HG03521 (cell line): ENCODE results near the gene ARMC2.

Experiments used
- ATAC-seq: cut with Tn5 transposase; IDR thresholded peaks from one replicate; pipeline ENCODE4 v1.9.1; 2021; ENCODE audit warnings: mild to moderate bottlenecking, moderate library complexity; ENCODE audit not compliant: unreplicated experiment

The ARMC2 gene

DNA sequence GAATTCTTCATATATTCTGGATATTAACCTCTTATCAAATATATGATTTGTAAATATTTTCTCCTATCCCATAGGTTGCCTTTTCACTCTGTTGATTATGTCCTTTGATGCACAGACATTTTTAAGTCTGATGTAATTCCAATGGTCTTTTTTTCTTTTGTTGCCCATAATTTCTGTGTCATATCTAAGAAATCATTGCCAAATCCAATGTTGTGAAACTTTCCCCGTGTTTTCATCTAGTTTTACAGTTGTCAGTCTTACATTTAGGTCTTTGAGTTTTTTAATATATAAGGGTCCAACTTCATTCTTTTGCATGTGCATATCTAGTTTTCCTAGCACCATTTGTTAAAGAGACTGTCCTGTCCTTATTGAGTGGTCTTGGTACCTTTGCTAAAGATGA is 134.9 kb downstream of the ARMC2 start:
- no peak for ATAC-seq

DNA sequence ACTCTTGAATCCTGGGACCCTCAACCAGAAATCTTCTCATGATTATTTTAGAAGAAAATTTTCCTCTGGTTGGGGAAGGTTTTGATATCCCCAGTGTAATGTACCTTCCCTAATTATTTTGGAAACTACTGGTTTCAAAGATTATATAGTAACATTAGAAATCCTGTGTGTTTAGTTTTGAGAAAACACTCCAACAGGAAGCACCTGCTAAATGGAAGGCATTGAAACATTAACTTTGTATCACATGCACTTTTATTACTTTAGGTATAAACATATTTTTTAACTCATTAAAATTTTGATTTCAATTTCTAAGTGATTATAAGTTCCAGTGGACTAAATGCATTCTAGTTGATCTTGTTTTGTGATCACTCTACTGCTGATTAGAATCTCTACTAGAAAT is 137.1 kb downstream of the ARMC2 start:
- ATAC-seq, result no peak

DNA sequence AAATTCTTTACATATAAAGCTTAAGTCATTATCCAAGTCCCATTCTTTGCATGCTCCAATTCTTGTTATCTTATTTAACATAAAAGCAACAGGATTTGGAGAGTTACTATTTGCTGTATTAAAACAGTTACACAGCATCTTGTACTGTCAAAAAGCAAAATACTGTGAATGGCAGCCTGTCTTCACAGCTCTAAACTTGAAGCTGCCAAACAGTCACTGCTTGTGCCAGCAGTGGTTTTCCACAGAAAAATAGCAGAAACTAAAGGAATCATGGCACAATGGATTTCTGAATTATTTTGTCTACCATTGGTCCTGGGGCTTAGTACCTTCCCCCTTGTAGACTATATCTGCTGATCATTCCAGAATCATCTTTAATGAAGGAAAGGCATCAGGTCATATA is 138.9 kb downstream of the ARMC2 start:
- no peak for ATAC-seq

DNA sequence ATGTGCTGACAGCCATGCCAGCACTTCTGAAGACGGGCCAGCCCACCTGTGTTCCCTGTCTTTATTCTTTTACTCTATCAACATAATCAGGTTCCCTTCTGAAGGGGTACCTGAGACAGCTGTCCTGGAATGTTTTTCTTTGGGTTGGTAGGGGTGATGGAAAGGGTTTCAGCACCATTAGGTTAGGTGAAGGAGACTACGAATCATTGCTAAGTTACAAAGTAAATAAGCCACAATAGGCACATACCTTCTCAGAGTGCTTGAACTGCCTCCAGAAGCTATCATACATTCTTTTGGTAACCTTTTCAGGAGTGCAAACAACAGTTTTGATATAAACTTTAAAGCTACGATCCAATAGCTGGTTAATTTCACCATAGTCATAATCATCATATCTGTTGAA is 140.1 kb downstream of the ARMC2 start:
- no peak for ATAC-seq

DNA sequence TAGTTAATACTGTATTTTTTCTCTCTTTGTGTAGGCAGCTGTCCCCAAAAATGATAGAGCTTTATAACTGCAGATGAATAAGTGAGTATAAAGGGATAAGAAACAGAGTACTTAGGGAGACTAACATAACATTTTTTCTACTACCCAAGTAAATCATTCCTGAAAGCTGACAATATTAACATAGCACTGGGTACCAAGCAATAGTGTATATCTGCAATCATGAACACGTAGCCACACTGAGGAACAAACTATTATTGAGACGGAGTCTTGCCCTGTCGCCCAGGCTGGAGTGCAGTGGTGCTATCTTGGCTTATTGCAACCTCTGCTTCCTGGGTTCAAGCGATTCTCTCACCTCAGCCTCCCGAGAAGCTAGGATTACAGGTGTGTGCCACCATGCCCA is 140.5 kb downstream of the ARMC2 start:
- no peak for ATAC-seq

DNA sequence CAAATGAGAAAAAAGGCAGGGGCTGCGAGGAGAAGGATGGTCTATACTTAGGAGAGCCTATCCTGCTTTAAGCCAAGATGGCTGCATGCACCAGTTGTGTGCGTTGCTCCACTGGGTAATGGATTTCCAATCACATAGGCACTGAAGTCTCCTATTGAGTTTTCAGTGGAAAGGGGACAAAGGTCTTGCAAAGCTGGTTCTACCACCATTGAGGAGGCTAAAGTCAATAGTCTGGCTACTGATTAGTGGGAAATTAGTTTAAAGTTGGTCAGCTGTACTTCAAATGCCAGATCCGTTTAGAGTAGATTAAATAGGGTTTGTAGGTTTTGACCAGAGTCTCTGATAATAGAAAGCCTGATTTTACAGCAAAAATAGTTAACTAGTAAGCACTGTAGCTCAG is 141.5 kb downstream of the ARMC2 start:
- ATAC-seq, result no peak

DNA sequence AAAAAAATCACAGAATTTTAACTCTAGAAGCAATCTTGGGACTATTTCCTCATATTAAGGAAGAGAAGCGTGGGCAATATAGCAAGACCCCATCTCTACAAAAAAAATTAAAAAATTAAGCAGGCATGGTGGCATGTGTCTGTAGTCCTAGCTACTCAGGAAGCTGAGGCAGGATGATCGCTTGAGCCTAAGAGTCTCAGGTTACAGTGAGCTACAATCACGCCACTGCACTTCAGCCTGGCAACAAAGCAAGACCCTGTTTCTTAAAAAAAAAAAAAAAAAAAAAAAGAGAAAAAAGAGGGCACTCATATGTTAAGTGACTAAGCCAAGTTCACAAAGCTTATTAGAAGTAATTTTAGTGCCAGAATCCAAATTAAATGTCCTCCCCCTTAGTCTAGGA is 145.7 kb downstream of the ARMC2 start:
- no peak for ATAC-seq

DNA sequence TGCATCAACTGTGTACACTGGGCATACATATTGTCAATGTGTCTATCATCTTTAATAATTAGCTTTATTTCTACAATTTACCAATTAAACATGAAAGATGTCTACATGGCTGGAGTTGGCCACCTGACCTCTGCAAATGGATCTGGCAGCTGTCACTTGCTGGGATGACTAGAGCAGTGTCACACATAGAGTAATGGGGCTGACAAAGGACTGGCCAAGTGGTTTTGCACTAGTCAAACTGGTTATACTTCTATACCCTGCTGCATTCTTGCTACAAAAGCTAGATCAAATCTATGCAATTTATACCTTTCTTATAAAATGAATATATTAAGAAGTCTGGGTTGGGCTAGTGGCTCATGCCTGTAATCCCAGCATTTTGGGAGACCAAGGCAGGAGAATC is 147.1 kb downstream of the ARMC2 start:
- no peak for ATAC-seq

DNA sequence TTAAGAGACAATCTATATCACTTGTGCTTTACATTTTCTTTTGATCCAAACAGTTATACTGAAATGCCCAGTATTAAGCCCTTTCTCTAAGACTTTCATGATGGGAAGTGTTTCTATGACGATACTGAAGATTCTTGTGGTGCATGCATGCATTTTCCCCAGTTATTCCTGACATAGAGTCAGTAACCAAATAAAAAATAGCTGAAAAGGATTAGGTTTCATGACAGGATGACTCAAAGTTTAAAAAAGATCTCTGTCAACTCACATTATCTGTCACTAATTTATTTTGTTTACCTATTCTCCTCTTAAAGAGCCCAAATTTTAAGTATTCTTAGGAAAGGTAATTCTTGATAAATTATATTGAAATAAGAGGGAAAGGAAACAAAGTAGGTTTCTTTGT is 148.0 kb downstream of the ARMC2 start:
- no peak for ATAC-seq

DNA sequence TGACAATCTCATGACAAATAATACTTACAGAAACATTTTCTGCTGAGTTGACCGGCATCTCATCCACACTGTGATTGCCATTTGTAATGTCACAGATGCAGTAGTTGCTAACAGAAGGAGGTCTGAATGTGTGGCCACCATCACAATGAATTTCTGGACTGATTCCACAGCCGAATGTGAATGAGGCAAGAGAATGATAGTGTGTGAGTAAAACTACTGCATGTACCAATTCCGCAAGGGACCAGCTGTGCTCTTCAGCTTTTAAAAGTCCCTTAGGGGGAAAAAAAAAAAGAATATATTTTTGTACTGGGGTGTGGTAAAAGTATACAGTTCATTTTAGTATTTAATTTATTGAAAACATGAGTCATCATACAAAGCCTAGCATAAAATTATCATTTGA is 150.3 kb downstream of the ARMC2 start:
- no peak for ATAC-seq

DNA sequence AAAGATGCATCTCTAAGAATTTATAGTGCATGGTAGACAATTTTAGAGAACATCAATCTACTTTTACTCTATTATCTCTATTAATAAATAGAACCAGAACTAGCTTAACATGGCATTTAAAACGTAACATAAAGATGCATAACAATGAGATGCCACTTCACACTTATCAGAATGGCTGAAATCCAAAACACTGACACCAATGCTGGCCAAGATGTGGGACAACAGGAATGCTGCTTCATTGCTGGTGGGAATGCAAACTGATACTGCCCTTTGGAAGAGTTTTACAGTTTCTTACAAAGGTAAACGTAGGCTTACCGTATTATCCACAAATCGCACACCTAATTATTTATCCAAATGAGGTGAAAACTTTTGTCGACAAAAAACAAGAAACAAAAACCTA is 151.2 kb downstream of the ARMC2 start:
- no peak for ATAC-seq

DNA sequence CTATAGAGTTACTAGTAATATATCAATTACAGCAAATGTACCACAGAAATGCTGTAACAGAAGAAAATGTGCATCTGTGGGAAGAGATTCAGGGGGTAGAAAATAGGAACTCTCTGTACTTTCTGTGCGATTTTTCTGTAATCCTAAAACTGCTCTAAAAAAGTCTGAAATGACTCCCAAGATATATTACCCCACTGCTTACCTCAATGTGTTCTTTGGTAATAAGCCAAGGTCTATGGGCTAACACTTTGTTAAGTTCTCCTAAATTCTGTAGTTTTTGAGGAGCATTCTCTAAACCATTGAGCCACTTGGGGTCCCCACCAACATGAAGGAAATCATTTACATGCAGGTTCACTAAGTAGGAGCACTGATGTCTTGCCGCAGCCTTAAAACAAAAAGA is 152.1 kb downstream of the ARMC2 start:
- ATAC-seq, result no peak

DNA sequence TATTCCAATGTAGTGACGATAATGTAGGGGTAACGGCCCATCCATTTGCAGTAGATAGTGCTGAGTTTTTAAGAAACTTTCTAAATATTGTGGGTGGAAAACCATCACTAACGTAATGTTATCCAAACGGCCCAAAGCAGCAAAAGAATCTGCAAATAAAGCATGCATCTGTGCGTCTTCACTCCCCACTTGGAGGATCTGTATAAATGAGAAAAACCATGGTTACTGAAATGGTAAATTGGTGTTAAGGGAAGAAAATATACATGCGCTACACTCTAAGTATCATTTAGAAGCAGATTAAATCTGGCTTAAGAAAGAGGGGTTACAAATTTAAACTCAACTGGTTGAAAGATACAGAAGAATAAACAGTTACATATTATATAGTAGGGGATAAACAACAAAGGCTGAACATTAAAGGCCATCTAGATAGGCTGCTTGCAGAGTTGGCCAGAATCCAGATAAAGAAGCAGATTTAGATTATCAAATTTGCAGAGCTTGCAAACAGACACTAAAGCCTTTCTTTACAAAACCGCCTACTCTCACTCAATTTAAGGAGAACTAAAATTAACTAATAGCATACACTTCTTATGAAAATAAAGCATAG is 153.2 kb downstream of the ARMC2 start:
- no peak for ATAC-seq

DNA sequence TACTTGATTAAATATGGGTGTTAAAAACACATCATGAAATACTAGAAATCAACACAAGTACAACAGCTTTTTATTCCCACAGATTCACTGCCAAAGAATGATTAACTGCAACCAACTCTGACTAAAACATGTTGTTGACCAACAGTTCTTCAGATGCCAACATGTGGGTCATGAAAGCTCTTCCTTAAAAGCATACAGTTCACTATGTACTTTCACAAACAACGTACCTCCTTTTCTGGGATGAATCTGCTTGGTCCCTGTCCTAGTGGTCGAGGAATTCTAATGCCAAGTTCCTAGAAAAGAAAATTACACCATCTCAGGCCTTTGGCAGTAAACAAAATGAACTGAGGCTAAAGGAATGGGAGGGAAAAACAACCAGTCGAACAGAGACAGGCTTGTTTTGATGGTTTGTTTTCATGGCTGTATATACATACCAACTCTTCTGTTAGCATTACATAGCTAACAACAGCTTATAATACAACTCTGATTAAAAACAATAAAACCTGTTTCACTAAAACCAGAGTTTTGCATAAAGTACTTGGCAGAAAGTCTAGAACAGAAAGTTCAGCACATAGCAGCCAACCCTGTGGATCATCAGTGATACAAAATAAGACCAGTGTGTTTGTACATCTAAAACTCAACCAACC is 154.0 kb downstream of the ARMC2 start:
- no peak for ATAC-seq

DNA sequence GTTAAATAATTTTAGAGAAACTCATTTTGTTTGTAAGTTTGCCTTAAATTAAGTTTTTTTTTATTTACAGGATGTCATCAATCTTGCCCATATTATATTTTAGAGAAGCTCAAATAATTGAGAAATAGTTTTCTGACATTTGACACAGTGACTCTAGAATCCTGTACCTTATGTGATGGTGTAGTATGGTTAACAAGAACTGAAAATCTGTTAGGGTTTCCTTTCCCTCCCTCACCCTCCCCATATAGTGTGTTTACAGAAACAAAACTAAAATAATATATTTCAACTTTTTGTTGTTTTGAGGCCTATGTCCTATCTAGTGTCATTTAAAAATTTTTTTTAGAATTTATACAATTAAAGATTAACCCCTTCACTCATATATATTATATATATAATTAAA is 154.7 kb downstream of the ARMC2 start:
- ATAC-seq, result no peak

DNA sequence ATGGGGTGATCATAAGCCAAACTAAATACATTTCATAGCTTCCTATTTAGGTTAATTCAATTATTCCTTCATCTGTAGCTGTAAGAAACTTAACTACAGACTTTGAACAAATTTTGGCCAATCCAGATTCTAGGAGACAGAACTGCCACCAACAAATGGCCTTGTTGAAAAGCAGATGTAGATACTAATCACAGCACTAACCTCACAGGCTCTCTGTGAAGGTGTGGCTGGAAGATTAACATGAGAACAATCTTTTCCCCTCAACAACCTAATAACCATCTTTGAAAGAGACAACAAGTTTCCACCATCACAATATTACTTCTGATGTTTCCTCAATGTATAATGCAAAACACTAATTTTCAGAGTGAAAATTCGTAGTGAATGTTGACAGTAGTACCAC is 158.6 kb downstream of the ARMC2 start:
- ATAC-seq, result no peak

DNA sequence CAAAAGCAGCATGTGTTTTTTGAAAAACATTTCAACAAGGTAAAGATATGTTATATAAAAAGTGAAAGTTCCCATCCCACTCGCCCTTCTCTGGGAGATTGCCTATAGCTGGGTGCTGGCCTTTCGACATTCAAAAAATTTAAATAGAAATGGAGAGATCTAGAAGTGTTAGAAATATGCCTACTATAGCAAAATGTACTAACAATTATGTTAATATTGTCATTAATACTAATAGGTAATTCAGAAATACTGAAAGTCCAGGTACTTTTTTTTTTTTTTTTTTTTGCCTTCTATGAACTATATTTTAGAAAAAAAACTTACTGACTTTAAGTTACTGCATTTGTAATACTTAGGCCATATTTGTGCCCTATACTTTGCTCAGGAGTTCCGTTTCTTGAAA is 159.3 kb downstream of the ARMC2 start:
- ATAC-seq, result no peak

DNA sequence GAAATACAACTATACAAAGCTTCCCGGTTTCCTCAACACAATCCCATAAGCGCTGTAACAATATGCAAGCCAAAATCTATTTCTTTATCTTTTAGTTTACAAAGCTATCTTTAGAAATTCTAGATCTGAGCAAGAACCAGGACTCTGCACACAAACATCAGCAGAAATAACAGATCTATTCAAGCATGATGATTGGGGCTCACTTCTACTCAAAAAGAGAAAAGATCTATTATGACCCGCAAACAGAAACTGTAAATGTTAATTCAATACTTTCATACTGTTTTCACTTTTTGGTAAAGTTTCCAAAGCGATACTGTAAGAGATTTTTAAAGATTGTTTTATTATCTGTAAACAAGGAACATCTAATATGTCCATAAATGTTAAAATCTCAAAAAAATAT is 159.8 kb downstream of the ARMC2 start:
- no peak for ATAC-seq

DNA sequence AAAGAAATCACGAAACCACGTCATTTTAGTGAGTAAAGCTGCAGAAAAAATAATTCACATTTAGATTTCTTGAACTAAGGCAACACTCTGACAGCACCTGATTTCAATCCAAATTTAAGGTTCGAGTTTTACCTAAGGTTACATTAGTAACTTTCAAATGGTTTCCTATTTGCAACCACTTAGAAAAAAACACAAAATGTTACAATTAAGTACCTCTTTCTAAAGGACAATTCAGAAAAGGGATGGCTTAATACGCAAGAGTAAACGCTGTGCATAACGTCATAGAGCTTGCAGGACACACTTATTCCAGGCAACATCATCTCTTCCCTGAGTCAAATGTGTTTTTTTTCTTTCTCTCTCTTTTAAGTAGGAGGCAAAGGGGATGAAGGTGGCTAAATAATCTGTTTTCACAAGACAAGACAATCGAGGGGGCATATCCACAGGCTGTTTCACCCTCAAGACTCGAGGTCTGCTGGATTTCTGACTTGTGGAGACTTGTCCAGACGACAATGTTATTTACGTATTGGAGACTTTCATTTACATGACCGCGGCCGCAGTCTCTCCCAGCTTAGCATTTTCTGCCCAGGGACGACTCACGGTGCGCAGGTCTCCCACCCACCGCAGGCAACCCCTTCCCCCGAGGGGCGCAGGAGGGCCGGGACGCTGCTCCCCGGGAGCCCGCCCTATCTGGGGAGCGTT is 160.5 kb downstream of the ARMC2 start:
- ATAC-seq, result peak; percentile 12

DNA sequence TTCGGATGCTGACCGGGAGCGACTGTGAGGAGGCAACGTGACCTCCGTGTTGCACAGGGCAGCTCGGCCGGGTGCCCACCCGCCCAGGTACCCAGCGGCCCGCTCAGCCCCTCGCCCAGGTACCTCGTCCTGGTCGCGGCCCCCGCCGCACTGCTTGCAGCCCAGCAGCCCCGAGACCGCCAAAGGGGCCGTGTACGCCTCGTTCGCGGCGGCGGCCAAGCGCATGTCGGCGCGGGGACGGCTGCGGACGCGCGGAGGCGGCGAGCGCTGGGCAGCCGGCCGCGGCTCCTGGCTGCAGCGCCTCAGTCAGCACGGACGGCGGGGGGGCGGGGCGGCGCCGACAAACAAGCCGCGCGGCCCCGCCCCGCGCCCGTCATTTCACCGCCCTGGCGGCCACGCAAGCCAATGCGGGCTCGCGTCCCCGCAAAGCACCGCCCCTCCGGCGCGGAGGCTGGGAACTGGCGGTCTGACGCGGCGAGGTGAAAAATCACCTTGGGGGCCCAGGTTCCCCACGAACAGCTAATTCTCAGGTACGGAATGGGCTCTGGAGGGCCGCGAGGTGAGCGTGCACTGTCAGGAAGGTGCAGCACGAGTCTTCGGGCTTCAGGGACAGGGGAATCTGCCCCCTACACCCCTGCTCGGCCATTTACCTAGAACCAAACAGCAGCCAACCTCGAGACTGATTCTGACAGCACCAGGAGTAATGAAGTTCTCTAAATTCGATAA is 161.2 kb downstream of the ARMC2 start:
- peak; percentile 92 for ATAC-seq

DNA sequence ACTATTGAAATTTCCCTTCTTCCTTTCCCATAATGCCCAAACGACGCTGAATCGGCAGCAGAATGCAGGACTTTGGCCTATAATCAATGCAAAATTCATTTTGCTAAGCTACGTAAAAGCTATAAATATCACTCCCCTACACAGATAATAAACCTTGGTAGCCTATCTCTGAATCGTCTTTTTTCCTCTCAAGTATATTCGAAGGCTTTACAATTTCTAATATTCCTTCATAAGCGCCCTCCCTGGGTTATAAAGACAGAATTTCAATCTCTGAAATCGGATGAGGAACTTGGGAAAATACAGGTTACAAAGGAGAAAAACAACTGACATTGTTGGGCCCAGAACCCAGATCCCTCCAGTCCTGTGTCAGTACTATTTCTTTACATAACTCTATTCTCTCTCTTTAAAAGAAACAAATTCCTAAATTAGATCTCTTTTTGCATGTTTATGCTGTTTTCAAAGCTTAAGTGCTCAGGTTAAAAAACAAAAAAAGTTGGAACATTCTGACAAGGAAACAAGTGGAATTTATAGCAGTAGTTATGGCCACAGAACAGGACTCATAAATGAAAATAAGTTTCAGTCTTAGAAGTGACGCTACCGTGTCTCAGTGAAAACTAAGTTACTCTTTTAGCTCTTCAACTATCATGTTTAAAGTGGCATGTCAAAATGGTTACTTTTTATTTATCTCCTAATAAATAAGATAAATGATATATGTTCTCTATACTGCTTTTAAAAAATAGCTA is 161.9 kb downstream of the ARMC2 start:
- no peak for ATAC-seq
